DMS 273 treated with DMSO at 0.1 percent for 48 hours (cell line): ENCODE measurements around the gene LAMP2.
"Not testable (repeated sequence)": the region's sequence is repeated elsewhere in the genome, so short reads cannot be mapped to it uniquely, and the experiment has no call there.

Experiments used
- DNase-seq: peaks from one replicate; lab custom pipeline; 2025; lab: John Stamatoyannopoulos, UW

LAMP2 gene

GRCh38 chrX:120468825-120469525, at the start of gene LAMP2:
TSS of gene LAMP2 (minus strand) at chrX:120469296. CDS start at chrX:120469169, 127 bp downstream.
- peak; percentile 64 for DNase-seq

GRCh38 chrX:120517936-120518335, 48.8 kb upstream of the LAMP2 start:
- no peak for DNase-seq

DNA sequence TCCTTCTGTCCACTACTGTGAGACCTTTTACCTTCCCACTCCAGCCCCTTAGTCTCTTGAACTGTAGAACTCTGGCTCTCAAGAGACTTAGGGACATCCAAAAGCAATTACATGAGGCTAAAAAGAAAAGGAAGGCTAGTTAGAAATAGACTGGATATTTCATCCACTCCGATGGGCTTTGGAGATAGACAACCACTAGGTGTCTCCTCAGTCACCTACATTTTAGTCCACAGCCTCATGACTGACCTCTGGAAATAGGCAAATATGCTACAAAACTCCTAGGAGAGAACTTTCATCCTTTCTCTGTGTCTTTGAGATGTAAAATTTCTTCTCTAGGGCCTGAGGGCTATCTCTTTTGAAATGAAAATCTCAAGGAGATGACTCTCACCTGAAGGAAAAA, 45.1 kb upstream of the LAMP2 start:
- DNase-seq = no peak

GRCh38 chrX:120512627-120513026, 43.5 kb upstream of the LAMP2 start:
- no peak for DNase-seq

DNA sequence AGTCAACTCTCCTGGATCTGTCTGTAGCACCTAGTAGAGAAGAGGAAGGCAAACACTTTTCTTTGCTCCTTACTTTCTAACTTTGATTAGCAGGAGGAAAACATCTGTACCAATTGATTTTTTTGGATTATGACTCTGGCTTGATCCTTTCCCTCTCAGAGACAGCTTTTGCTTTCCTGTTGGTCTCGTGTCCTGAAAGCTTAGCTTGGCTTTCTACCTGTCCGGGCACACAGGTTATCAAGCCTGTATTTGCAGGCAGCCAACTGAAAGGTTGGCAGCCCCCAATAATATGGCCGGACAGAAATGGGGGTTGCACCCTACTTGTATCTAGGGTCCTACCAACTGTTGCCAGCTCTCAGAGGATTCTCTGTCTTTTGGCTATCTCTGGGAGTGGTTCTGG, 43.1 kb upstream of the LAMP2 start:
- no peak for DNase-seq

- DNase-seq = no peak
Observed at GRCh38 chrX:120504569-120504968, 35.5 kb upstream of the LAMP2 start.

- no peak for DNase-seq
Observed at GRCh38 chrX:120499301-120500072, 30.4 kb upstream of the LAMP2 start.

GRCh38 chrX:120490119-120490518, 21.0 kb upstream of the LAMP2 start:
- DNase-seq = not testable (repeated sequence)

- no peak for DNase-seq
Observed at GRCh38 chrX:120486786-120487185, 17.7 kb upstream of the LAMP2 start.

- DNase-seq = peak; percentile 90
Observed at GRCh38 chrX:120485638-120486520, 16.8 kb upstream of the LAMP2 start.

DNA sequence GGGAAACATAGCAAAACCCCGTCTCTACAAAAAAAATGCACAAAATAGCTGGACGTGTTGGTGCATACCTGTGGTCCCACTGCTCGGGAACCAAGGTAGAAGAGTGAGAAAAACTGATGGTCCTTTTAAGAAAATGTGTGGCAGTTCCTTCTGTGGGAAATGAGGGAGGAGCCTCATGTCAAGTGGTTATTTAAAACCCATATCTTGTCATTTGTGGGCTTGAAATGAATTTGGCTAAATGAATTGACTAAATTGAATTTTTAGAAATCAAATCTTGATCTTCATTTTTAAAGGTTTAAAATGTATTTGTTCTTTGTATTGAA, 16.2 kb upstream of the LAMP2 start:
- no peak for DNase-seq

DNA sequence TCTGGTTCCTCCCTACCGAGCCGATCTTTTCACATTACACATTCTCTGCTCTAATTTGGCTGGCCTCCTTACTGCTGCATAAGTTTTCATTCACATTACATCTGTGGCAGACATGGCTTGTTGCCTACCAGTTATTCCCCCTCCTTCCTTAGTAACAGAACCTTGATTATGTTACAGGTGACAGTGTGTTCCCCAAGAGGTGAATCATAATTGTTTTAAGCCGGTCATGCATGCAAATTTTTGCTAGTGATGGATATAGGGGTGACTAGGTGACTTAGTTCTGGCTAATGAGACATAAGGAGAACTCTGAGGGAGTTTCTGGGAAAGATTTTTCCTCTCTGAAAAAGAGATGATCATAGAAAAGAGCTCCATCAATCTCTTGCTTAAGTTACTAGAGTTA, 8.4 kb upstream of the LAMP2 start:
- no peak for DNase-seq

DNA sequence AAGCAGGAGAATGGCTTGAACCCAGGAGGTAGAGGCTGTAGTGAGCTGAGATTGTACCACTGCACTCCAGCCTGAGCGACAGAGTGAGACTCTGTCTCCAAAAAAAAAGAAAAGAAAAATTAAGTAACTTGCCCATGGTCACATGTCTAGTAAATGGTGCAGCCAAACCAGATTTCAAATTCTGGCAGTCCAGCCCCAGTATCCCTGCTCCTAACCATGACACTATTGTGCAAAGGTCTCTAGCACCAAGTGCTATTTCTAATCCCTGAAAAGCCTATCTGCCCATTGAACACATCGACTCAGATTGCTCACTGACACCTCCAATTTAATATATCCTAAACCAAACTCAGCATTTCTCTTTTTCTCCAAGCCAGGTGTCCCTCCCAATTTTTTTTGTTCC, 7.6 kb upstream of the LAMP2 start:
- no peak for DNase-seq

DNA sequence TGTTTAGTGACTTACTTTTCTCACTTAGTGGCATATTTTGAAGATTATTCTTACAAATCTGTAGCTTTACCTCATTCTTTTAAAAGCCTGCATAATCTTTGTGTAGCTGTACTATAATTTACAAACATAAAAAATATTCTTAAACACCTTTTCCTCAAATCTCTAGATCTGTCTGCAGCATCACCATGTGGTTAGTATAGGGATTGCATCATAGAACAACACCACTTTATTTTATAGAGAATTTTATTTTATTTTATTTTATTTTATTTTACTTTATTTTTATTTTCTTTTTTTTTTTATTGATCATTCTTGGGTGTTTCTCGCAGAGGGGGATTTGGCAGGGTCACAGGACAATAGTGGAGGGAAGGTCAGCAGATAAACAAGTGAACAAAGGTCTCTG, 6.4 kb upstream of the LAMP2 start:
- not testable (repeated sequence) for DNase-seq

GRCh38 chrX:120474085-120474484, 5.0 kb upstream of the LAMP2 start:
- no peak for DNase-seq

DNA sequence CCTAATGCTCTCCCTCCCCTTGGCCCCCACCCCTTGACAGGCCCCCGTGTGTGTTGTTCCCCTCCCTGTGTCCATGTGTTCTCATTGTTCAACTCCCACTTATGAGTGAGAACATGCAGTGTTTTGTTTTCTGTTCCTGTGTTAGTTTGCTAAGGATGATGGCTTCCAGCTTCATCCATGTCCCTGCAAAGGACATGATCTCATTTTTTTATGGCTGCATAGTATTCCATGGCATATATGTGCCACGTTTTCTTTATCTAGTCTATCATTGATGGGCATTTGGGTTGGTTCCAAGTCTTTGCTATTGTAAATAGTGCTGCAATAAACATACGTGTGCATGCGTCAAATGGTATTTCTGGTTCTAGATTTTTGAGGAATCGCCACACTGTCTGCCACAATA, 561 bp upstream of the LAMP2 start:
- not testable (repeated sequence) for DNase-seq

- no peak for DNase-seq
Observed at GRCh38 chrX:120468479-120468824, 644 bp downstream of the LAMP2 start.

DNA sequence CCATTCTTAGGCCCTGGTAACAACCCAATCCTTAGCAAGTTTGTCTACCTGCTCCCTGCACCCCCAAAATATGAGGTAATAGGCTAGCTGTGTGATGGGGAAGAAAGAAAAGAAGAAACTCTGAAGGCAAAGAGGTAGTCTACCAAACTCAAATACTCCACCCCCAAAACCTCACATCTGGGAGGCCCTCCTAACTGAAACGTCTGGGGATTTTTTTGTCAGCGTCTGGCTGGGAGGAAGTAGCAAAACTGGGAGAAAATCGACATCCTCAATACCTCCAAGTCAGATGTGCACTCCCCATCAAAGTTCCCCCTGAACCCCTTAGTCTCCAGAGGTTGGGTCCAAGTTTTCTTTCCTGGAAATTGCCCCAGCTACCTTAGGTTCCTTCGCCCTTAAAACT, 1.0 kb downstream of the LAMP2 start:
- DNase-seq = no peak

DNA sequence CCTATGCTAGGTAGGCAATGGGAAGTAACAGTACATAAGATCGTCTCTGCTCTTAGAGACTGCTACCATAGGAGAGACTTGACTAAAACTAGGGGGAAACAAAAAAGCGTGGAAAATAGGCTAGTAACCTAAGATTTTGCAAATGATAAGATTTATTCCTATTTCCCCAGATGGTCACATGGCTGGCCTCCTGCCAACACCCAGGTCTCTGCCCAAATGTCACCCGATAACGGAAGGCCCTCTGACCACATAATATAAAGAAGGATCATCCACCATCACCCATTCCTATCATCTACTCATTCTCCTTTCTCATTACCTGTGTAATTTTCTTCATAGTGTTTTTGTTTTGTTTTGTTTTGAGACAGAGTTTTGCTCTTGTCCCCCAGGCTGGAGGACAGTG, 4.7 kb downstream of the LAMP2 start:
- DNase-seq = no peak

- no peak for DNase-seq
Observed at GRCh38 chrX:120463241-120463640, 5.9 kb downstream of the LAMP2 start.

DNA sequence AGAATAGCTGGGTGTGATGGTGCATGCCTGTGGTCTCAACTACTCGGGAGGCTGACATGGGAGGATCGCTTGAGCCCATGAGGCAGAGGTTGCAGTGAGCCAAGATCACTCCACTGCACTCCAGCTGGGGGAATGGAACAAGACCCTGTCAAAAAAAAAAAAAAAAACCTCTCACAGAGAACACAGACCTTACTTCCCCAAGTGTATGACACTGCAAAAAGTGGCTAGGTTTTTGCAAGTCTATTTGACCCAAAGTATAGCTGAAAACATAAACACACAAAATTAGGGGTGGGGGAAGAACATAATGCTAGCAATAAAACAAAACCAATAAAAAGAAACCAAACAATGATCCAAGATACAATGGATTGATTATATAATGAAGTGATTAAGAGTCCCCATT, 6.7 kb downstream of the LAMP2 start:
- no peak for DNase-seq

DNA sequence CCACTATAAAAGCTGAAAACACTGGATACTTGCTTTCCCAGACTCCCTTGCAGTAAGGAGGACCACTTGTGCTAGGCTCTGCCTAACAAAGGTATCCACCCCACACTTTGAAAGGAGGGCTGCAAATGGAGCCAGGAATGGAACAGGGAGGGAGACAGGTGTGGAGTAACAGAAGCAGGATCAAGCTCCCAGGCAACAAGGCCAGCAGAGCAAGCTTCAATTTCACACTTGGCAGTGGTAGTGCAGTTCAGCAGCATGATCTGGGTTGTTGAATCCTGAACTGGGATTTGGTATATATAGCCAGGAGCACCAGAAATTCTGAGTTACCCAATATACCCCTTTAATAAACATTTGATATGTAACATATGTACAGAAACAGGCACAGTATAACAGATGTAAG, 9.8 kb downstream of the LAMP2 start:
- DNase-seq = no peak

- DNase-seq = no peak
Observed at GRCh38 chrX:120457766-120458180, 11.3 kb downstream of the LAMP2 start.
